Coronary artery (tissue), 2 donors: Measurements from ENCODE around the gene SERPINI2.

Experiments used
- DNase-seq: peaks from one replicate; pipeline ENCODE4 v3.0.0-alpha.2; 2017; ENCODE audit warnings: low spot score
- H3K27ac ChIP-seq, 2 donors: fragments of 200-600 bp; sonication (generic); one replicate each; pipeline ENCODE4 v1.5.1; 2016 to 2019
- H3K4me3 ChIP-seq: fragments of 200-600 bp; sonication (generic); 2 replicates; pipeline ENCODE4 v1.5.1; 2016; ENCODE audit warnings: mild to moderate bottlenecking, moderate library complexity
- TF ChIP-seq, protein P1 (sequence below): fragments of 200-600 bp; sonication (generic); IDR thresholded peaks from one replicate; pipeline ENCODE4 v1.5.1; 2019; ENCODE audit warnings: antibody characterized with exemption

SERPINI2 gene

DNA sequence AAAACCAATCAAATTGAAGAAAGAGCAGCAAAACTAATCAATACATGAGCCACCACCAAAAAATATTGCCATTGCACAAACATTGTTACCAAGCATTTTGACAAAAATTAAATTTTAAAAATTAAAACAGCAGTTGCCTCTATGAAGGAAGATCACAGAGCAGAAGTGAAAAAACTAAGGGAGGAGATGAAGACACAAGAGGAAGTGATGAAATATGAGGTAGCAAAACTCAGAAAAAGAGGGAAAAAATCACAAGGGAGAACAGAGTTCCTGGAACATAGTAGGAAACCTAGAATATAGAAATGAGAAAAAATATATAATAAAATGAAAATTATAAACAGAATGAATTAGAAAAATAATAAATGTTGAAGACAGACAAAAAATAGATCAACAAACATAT, 7.3 kb upstream of the SERPINI2 start:
- Histone ChIP-seq H3K27ac (no peak overlapping the region), H3K4me3 (no peak overlapping the region)
- TF ChIP-seq, protein P1, sequence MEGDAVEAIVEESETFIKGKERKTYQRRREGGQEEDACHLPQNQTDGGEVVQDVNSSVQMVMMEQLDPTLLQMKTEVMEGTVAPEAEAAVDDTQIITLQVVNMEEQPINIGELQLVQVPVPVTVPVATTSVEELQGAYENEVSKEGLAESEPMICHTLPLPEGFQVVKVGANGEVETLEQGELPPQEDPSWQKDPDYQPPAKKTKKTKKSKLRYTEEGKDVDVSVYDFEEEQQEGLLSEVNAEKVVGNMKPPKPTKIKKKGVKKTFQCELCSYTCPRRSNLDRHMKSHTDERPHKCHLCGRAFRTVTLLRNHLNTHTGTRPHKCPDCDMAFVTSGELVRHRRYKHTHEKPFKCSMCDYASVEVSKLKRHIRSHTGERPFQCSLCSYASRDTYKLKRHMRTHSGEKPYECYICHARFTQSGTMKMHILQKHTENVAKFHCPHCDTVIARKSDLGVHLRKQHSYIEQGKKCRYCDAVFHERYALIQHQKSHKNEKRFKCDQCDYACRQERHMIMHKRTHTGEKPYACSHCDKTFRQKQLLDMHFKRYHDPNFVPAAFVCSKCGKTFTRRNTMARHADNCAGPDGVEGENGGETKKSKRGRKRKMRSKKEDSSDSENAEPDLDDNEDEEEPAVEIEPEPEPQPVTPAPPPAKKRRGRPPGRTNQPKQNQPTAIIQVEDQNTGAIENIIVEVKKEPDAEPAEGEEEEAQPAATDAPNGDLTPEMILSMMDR: no peak
- DNase-seq: no peak

DNA sequence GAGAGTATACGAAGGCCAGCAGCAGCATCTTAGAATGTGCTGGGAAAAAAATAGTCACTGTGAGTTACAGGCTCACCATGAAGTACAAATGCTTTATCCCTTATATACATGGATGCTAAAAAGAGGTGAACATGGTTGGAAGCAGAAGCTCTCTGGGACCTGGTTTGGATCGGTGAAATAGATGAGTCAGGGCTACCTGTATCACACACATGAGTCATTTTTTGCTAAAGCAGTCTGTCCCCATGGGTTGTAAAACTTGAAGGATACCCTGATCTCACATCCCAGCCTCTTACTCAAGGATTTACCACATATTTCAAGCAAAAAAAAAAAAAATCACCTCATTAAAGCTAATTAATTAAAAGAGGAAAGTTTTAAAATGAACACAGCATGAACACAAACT, 6.9 kb upstream of the SERPINI2 start:
- no peak overlapping the region for H3K27ac ChIP-seq
- TF ChIP-seq, protein P1: no peak
- no peak for DNase-seq
- no peak overlapping the region for H3K4me3 ChIP-seq

DNA sequence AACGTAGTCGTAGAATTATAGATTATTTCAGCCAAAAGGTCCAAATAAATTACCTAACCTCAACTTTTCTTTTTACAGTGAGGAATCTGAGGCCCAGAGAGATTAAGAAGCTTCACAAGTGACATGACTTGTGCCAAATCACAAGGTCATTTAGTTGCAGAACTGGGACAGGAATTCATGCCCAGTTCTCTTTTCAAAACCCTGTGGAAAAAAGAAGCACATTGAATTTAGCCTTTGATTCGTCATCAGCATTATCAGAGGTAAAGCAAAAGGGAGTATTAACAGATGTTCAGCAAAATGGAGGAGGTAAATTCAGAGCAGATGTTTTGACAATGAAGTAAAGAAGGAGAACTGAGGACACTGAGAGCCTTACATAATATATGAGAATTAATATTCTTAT, 4.5 kb downstream of the SERPINI2 start:
- Histone ChIP-seq H3K4me3 (no peak overlapping the region), H3K27ac (no peak overlapping the region)
- no peak for DNase-seq
- TF ChIP-seq, protein P1: no peak

DNA sequence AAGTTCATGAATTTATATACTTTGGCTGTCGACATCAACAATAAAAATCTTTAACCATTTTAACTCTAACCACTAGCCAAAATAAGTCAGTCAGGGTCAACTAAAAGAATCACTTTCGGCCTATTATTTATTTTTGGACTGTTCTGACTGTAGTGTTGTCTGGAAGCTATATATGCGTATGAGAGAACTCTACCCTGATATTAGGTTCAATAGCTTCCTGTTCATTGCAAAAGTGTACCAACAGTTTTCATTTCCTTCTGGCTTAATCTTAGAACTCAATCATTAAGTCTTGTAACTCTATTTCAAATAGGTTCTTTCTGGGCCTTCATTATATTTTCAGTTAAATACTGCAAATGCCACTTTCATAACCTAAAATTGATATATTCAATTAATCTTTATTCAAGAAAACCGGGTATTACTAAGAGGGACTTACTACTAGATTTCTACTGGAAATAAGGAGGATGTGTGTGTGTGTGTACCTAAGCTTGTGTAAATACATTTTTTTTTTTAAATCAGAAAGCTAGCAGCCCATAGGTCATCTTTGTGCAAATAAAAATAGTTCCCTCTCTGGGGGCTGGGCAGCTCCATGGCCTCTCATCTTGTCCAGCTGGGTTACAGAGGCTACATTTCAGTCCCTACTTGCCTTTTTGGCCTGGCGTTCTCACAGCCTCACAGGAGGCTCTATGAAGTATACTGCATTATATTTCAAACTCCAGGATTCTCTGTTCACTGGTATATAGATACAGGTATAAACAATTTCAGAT, 5.8 kb downstream of the SERPINI2 start:
- no peak for DNase-seq
- Histone ChIP-seq H3K4me3 (no peak overlapping the region), H3K27ac (no peak overlapping the region)
- TF ChIP-seq, protein P1: no peak

DNA sequence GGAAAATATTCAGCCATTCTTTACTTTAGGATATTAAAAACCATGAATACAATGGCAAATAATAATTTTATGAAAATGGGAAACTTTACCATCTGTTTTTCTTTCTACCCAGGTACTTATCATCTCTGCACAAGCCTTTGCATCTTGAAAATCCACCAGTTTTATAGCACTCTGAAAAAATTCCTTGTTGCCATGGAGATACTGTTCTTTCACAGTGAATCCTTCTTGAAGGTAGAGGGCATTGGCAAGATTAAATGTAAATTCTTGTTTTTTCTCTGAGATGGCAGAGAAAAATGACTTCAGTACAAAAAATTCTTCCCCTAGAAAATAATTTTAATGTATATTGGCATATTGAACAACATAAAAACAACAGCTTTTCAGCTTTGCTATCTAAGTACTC, 6.9 kb downstream of the SERPINI2 start:
- Histone ChIP-seq H3K27ac (no peak overlapping the region), H3K4me3 (no peak overlapping the region)
- DNase-seq: no peak
- TF ChIP-seq, protein P1: no peak

DNA sequence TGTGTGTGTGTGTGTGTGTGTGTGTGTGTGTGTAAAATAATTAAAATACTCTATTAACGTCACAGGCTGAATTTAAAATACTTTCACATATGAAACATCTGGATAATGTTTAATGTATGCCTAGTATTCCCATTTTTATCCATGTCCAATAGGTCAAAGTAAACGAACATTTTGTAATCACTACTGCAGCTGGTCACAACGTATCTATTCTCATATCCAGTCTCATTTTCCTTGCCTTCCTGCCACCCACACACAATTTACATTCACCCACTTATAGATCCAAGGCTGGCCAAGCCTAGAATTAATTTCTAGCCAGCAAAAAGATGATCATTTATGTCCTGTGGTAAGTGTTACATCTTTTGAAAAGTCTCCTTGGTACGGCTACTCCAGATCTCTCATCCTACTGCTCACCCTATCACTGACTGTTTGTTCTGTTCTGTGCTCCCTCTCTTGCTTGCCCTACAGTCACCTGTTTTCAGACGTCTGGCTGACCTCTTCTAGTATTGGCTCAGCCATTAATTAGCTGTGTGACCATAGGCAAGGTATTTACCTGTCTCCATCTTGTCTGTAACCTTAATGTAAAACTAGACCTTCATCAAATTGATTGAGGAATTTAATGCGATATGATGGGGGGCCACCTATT, 17.6 kb downstream of the SERPINI2 start:
- no peak for DNase-seq
- no peak overlapping the region for H3K4me3 ChIP-seq
- TF ChIP-seq, protein P1: no peak
- no peak overlapping the region for H3K27ac ChIP-seq

DNA sequence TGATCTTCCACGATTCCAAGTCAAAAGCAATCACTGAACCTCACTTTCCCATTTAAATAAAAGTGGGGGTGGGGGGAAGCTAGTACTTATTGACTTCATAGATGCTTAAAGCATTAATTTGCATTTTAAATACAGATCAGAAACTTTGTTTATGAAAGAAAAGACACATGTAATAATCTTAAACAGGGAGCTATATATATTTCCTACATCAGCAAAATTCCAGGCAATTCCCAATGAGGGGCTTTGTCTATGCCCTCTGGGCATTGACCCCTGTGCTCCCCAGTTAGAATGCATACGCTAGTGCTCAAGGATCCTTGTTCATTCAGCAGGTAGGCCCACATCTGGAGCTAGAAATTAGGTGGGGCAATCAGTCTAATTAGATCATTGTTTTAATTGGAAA, 20.0 kb downstream of the SERPINI2 start:
- TF ChIP-seq, protein P1: no peak
- DNase-seq: no peak
- Histone ChIP-seq H3K4me3 (no peak overlapping the region), H3K27ac (no peak overlapping the region)
